ENCODE measurements around the gene UBQLN3.

DNA sequence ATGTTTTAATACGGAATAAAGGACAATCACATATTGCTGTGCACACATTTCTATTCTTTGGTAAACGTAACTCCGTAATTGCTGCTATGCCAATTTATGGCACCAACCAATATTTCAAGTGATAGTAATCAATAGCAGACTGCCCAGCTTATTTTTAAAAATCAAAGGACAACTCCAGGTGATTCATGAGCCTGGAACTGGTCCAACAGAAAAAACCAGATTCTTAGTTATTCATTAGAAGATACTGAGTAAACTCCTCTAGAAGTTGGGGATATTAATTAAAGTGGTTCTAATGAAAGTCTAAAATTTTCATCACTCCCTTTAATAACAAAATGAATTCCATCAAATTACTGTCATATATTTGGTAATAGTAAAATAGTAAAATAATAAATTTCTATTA is 48.0 kb upstream of the UBQLN3 start:
- TF ChIP-seq YY1 (IDR thresholded peaks at IDR 0.05; ENCODE audit: low read depth) (no peak), CREB1 (IDR thresholded peaks at IDR 0.05; ENCODE audit: low read depth) (no peak), EP300 (IDR thresholded peaks at IDR 0.05; ENCODE audit: borderline replicate concordance) (no peak), EGR1 (IDR thresholded peaks at IDR 0.05) (no peak), MAX (IDR thresholded peaks at IDR 0.05) (no peak), RAD21 (IDR thresholded peaks at IDR 0.05; ENCODE audit: low read depth) (no peak), TCF12 (IDR thresholded peaks at IDR 0.05; ENCODE audit: low read depth) (no peak), NFIC (IDR thresholded peaks at IDR 0.05) (no peak), TEAD4 (IDR thresholded peaks at IDR 0.05) (no peak), CEBPB (IDR thresholded peaks at IDR 0.05) (no peak), REST (IDR thresholded peaks at IDR 0.05; ENCODE audit: low read depth) (no peak), TAF1 (IDR thresholded peaks at IDR 0.05; ENCODE audit: low read depth) (no peak)

All from Ishikawa (cell line).